ENCODE data around the gene ATP9B.
A peak's percentile ranks its signal among the peaks of the same experiment; 100 is the strongest.

The ATP9B gene, protein sequence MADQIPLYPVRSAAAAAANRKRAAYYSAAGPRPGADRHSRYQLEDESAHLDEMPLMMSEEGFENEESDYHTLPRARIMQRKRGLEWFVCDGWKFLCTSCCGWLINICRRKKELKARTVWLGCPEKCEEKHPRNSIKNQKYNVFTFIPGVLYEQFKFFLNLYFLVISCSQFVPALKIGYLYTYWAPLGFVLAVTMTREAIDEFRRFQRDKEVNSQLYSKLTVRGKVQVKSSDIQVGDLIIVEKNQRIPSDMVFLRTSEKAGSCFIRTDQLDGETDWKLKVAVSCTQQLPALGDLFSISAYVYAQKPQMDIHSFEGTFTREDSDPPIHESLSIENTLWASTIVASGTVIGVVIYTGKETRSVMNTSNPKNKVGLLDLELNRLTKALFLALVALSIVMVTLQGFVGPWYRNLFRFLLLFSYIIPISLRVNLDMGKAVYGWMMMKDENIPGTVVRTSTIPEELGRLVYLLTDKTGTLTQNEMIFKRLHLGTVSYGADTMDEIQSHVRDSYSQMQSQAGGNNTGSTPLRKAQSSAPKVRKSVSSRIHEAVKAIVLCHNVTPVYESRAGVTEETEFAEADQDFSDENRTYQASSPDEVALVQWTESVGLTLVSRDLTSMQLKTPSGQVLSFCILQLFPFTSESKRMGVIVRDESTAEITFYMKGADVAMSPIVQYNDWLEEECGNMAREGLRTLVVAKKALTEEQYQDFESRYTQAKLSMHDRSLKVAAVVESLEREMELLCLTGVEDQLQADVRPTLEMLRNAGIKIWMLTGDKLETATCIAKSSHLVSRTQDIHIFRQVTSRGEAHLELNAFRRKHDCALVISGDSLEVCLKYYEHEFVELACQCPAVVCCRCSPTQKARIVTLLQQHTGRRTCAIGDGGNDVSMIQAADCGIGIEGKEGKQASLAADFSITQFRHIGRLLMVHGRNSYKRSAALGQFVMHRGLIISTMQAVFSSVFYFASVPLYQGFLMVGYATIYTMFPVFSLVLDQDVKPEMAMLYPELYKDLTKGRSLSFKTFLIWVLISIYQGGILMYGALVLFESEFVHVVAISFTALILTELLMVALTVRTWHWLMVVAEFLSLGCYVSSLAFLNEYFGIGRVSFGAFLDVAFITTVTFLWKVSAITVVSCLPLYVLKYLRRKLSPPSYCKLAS

DNA sequence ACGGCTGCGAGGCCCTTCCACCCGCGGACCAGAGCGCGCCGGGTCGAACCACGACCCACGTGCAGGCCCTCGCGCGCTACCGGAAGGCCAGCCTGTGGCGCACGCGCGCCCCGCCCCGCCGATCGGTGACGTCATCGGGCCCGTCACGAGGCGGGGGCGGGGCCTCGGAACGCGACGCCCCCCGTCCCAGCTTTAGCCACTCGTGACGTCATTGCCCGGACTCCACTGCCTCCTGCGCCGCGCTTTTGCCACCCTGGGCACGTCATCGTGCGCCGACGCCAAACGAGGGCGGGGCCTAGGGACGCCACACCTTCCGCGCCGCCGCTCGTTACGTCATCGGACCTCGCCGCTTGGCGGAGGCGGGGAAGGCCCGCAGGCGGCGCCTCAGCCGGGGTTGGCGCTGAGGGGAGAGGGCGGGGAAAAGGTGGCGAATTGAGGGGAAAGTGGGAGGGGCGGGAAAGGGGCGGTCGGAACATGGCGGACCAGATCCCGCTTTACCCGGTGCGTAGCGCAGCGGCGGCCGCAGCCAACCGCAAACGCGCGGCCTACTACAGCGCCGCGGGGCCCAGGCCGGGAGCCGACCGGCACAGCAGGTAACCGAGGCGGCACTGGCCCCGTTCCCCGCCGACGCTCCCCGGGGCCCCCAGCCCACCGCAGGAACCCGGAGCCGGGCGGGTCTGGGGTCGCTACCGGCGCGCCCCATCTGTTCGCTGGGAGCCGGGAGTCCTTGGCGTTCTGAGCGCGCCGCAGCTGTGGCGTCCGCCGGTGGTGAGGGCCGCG is at the start of gene ATP9B:
TSS of gene ATP9B (plus strand) at position 458 of the 780 bp plus-strand sequence. CDS start at position 475, 17 bp downstream.
- peak; percentile 76 for DNase-seq

DNA sequence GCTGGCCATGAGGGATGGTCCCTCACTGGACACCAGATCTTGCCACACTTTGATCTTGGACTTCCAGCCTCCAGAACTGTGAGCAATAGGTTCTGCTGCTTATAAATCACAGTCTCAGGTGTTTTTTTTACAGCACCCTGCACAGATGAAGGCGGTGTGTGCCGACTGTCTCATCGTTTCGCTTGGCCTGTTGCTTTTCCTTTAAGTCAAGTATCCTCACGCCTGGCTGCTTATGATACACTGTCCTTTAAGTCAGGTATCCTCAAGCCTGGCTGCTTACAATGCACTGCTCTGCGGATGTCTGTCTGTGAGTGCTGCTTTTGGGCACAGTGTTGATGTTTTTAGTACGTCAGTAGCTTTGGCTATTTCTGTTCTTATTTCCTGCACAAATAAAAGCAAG is 49.3 kb upstream of the ATP9B start:
- DNase-seq: no peak

DNA sequence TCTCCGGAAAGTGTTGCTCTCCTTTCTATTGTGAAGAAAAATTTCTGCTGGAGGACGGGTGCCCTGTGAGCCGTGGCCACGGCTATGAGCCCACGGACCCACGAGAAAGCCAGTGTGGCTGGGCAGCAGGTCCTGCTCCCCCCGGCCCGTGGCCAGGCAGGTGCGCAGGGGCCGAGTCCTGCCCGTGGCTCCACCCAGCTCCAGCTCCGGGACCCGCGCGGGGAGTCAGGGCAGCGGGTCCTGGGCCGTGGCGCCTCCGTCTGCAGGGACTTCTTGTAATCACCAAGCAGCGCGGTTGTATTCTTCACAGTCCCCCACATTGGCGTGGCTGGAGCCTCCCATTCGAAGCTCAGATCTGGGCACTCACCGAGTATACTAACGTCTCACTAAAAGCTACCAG is 46.6 kb upstream of the ATP9B start:
- no peak for DNase-seq

DNA sequence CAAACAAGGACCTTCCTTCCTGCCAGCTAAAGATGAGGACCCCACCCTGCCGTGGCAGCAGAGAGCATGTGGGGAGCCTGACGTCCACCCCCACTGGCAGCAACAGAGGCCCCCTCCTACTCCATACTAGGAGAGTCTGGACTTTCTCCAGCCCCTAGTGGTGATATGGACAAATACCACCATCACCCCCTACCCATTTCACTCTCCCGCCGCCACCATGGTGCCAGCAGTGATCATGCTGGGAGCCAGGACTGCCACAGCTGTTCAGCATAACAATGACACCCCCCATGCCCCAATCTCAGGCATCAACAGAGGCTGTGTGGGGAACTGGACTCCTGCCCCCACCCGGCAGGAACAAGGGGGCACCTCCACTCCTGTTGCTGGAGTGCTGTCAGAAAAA is 42.7 kb upstream of the ATP9B start:
- DNase-seq: no peak

DNA sequence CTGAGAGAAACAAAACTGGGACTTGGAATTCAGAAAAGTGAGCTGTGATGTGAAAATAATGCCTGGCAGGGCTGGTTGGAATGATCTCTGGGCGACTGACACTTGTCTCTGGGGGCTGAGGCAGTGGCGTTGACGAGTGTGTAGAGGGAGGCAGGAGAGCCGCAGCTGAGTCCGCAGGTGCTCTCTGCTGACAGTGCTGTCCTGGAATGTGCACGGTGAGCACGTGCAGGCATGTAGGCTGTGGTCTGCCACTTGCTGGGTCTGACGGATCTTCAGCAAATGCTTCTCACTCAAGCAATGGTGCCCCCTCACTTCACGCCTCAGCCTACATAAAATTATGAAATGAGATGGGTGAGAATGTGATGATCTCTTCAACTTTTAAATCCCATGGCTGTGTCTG is 38.5 kb upstream of the ATP9B start:
- DNase-seq: no peak

DNA sequence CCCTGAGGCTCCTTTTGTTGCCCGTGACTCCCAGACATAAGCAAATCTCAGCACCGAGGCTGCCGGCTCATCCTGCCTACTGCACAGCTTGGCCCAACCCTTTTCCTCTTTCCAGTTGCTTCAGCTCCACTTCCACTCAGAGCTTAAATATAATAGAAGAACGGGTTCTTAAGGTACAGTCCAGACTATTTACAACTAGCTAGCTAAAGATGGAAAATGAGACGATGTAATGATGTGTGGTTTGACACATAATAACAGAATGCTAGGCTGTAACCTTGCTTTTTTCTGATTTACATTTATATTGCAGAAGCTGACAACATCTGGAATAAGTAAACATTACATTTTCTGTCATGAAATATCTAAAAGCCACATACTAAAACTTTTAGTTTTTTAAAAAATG is 26.9 kb upstream of the ATP9B start:
- no peak for DNase-seq

DNA sequence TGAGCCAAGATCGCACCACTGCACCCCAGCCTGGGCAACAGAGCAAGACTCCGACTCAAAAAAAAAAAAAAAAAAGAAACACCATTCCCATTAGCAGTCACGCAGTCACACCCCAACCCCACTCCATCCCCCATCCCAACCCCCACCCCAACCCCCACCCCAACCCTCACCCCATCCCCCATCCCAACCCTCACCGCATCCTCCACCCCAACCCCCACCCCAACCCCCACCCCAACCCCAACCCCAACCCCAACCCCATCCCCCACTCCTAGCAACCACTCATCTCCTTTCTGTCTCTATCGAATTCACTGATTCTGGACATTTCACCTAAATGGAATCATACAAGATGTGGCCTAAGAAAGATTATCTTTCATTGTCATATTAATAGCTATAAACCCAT is 25.9 kb upstream of the ATP9B start:
- no peak for DNase-seq

DNA sequence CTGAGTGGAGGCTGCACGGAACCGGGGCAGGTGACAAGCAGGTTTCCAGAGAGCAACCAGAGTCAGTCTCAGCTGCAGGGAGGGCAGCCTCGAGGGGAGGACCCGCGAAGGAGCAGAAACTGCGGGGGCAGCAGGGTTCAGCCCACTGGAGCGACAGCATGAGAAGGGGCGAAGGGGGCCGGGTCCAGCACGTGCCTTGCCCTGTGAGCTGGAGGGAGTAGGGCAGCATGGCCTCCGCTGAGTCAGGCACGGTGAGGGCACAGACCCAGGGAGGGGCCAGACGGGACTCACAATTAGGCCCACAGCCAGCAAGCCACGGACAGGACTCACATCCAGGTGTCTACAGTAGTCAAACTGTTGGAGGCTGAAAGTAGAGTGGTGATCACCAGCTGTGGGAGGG is 22.7 kb upstream of the ATP9B start:
- no peak for DNase-seq

DNA sequence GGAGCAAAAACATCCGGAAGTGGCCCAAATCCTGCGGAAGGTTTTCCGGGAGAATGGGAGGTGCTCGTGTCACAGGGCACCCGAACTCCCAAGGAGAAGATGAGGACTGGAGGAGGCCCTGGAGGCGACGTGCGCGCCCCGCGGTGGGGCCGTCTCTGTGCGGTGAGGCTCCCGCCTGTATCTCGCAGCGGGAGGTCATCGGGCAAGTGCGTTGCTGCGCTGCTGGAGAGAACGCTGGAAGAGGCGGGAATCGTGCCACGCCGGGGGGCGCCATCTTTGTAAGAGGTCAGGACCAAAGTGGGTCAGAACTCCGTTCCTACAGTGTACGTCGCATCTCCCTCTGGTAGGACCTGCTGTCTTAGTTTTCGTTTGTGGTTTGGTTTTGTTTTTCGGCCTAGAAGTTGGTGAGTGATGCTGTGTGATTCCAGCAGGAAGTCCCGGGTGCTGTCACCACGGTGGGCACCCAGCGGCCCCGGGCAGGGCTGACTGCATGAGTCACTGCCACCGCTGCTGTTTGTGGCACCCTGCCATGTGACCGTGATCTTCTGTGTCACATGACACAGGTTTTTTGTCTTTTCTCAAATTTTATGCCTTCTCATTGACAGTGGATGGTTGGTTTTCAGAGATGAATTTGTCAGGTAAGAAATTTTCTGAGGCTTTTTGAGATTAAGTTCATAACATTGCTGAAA is 21.5 kb upstream of the ATP9B start:
- no peak for DNase-seq

DNA sequence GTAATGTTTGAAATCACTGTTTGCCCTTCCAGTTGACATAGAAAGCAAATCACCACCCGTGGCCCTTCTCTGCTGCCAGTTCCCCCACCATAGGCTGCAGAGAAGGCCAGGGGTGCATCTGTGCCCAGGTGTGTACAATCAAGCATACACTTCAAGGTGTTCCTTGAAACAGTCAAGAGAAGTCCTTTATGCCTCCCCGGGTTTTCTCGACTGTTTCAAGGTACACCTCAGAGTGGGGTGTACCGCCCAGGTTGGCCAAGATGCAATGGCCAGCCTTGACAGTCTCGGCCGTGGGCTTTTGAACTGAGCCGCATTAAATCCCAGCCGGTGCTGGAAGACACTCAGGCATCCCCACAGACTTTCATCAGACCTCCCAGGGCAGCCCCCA is 21.0 kb upstream of the ATP9B start:
- DNase-seq: no peak

DNA sequence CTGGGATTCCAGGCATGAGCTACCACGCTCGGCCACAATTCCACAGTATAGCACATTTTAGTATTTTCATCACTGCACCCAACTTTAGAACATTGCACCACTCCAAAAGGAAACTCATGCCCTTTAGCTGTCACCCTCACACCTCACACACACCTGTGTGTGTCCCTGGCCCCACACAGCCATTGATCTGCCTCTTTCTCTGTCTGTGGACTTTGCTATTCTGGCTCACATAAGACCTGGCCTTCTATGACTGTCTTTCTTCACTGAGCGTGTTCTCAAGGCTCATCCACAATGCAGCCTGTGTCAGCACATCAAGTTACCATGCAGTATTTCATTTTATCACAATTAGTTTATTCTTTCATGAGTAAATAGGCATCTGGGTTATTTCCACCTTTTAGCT is 19.7 kb upstream of the ATP9B start:
- no peak for DNase-seq

DNA sequence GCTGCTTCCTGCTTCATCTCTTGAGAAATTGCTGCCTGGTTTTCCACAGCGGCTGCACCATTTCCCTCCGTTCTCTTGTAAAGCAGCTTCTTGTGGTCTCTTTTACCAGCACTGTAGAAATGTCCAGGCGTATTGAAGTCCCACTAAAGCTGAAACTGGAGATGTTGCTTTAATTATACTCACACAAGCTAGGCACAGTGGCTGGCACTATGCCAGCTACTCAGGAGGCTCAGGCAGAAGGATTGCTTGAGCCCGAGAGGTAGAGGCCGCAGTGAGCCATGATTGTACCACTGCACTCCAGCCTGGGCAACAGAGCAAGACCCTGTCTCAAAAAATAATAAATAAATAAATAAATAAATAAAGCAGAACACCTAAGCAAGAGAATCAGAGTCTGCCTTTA is 19.2 kb upstream of the ATP9B start:
- no peak for DNase-seq

DNA sequence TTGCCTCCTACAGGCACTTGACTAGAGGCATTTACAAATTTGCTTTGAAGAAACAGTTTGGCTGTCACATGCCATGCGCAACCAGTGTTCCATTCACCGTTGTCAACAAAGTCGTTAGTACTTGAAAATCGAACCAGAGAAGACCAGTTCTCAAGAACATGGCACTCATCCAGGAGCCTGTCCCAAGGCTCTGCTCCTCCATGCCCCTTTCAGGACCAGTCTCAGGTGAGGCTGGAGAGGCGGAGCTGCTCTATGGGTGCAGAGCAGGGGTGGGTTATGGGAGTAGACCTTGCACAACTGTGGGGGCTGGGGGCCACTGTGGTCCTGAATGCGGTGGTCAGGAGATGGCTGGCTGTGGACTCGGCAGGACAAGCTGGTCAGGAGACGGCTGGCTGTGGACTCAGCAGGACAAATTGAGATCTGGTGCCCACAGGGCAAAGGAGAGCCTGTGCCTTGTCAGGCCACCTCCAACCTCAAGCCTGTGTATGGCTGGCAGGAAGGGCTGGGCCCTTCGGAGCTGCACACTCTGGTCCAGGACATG is 12.3 kb upstream of the ATP9B start:
- DNase-seq: no peak

DNA sequence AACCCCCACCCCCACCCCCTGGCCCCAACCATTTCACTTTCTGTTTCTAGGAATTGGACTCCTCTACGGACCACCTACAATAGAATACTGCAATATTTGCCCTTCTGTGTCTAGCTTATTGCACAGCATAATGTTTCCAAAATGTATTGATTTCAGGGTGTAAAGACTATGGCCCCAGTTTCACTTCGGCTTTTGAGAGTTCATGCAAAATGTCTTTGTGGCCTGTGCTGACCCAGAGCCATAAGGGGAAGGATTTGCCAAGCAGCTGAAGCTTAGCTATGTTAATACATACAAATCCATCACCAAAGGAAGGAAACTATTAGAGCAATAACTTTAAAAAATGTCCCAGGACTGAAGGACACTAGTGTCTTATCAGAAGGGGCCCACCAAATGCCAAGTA is 11.2 kb upstream of the ATP9B start:
- no peak for DNase-seq

DNA sequence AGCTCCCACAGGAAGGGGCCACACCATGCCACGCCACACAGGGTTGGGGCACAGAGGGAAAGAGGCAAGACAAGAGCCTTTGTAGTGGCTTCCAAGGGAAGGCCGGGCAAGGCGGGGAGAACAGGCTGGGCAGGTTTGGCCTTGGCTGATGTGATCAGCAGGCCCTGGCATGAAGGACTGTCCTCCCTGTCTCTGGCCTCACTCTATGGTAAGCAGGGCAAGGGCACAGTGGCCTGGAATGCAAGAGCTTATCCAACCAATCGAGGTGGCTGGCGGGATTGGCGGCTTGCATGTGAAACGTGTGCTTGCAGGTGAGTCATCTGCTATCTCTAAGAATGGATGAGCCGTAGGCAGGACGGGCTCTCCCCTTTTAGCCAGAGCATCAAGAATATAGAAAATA is 6.4 kb upstream of the ATP9B start:
- DNase-seq: no peak

DNA sequence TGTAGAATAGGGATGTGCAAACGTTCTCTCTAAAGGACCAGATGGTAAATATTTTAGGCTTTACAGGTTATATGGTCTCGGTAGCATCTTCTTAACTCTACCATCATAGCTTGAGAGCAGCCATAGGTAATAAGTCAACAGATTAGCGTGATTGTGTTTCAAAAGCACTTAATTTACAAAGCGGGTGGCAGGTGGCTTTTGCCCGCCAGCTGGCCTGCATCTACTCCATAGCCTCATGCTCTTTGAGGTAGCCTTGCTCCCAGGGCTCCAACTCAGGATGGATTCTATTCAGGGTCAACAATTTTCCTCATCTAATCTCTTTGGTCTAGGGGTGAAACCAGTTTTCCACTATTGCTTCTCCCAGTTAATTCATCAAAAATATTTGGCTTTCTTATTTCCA is 5.0 kb upstream of the ATP9B start:
- DNase-seq: no peak

DNA sequence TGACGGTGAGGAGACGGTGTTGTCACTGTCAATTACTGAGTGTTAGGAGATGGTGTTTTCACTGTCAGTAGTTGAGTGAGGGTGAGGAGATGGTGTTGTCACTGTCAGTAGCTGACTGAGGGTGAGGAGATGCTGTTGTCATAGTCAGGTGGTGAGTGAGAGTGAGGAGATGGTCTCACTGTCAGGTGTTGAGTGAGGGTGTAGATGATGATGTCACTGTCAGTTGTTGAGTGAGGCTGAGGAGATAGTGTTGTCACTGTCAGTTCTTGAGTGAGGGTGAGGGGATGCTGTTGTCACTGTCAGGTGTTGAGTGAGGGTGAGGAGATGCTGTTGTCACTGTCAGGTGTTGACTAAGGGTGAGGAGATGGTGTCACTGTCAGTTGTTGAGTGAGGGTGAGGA is 3.4 kb upstream of the ATP9B start:
- DNase-seq: no peak

DNA sequence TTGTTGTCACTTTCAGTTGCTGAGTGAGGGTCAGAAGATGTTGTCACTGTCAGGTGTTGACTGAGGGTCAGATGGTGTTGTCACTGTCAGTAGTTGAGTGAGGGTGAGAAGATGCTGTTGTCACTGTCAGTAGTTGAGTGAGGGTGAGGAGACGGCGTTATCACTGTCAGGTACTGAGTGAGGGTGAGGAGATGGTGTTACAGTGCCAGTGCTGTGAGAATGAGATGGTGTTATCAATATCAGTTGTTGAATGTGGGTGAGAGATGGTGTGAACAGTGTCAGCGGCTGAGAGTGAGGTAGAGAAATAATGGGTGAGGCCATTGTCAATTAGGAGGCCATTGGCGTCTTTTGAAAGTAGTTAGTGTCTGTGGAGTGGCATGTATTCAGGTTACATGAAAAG is 1.6 kb upstream of the ATP9B start:
- no peak for DNase-seq

DNA sequence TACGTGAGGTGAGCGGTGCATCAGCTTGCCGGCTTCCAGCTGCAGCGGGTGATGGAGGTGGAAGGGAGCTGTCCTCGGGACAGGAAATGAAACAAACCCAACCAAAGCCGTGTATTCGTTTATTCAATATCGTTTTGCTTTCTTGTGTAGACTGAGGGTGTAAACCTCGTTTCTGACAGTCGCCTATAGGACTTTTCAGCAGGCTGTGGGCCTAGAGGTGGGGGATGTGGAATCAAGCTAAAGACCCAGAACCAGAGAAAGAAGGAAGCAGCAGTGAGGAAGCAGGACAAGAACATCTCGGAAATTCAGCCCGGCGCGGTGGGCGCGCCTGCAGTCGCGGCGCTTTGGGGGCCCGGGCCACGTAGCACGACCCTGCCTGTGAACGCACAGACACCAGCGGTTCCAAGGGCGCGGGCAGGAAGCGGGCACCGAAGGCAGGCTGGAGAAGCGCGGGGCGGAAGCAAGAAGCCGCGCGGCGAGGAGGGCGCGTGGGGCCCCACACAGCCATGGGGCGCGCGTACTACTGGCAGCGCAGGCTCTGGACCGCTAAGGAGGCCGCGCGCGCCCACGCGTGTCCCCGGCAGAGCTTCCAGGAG is 755 bp upstream of the ATP9B start:
- DNase-seq: no peak

DNA sequence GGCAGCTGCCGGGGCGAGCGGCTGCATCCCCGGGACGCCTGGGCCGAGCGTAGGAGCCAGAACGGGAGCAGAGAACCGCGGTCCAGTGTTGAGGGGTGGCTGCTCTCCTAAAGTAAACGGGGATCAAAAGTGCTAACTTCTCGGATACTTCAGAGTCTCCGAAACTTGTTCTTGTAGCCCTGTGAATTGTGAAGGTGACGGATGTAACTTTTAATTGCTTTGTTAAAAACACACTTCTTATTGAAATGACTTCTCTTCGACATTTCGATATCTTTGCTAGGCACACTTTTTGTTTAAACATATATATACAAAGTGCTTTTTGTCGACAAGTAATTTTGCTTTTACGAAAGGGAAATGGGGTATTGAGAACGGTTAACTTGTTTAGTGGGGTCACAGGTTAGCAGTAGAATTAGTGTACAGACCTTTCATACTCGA is 540 bp downstream of the ATP9B start:
- no peak for DNase-seq

DNA sequence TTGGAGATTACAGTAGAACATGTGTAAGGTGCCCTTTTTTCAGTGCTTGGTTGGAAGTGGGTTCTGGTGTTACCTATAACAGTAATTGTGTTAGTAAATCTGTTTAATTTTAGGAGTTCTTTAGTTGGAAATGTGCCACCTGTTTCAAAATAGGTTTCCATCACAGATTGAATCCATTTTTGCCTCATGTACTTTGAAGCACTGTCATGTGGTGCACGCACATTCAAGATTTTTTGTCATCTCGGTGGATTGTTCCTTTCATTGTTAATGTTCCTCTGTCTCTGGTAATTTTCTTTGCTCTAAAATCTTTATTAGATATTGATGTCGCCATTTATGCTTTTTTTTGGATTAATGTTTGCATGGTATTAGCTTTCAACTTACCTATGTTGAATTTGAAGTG is 1.3 kb downstream of the ATP9B start:
- DNase-seq: no peak

DNA sequence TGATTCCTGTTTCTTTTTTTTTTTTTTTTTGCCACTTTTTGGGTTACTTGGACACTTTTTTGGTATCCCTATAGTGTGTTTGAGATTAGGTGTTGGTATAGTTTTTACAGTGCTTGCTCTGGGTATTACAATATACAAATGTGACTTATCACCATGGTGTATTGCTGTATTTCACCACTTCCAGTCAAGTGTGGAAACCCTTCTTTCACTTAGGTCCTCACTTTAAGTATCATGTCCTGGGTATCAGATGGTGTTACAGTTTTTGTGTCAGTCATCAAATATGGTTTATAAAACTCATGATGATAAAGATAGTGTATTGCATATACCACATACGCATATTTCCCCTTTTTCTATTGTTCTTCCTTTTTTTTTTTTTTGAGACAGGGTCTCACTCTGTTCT is 1.8 kb downstream of the ATP9B start:
- no peak for DNase-seq

Data from cortex of kidney (tissue), 1 donor.